BE2C (cell line): Measurements from ENCODE around the gene PDE7B.

Experiments
- DNase-seq: peaks from one replicate; pipeline ENCODE4 v3.0.0-alpha.2; 2020
- H3K27me3 ChIP-seq: fragments of 250-450 bp; sonication (Bioruptor Pico); 2 replicates; pipeline ENCODE4 v1.5.1; 2020; ENCODE audit warnings: mild to moderate bottlenecking
- H3K36me3 ChIP-seq: fragments of 250-450 bp; sonication (Bioruptor Pico); 2 replicates; pipeline ENCODE4 v1.5.1; 2020; ENCODE audit warnings: mild to moderate bottlenecking
- H3K4me1 ChIP-seq: fragments of 250-450 bp; sonication (Bioruptor Pico); 2 replicates; pipeline ENCODE4 v1.5.1; 2020
- H3K4me3 ChIP-seq: 2 replicates; pipeline ENCODE4 v1.5.1; 2011; ENCODE audit warnings: low read depth, low read length
- H3K9me3 ChIP-seq: fragments of 250-450 bp; sonication (Bioruptor Pico); 2 replicates; pipeline ENCODE4 v1.5.1; 2020
- TF ChIP-seq, protein P1 (sequence below): IDR thresholded peaks from 2 replicates; pipeline ENCODE4 v1.5.1; 2012; ENCODE audit warnings: mild to moderate bottlenecking, low read depth, low read length

PDE7B gene

DNA sequence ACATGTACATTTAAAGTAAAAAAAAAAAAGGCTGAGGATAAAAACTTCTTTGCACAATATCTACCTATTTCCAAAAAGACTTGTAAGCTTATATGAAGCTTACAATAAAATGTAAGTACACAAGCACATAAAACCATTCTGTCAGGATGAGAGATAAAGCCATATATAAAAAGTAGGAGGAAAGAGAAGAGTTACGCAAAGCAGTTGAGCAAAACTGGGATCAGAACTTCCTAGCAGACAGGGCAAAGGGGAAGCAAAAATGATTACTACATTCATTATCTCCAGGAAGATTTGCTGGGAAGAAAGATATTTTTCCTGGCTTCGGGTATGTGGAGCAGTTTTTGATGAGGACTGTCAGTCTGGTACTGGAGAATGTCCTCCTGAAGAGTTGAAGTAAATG is 200.5 kb downstream of the PDE7B start:
- no peaks in the 10 kb centered on the region for H3K27me3 ChIP-seq
- no peak overlapping the region for H3K4me3 ChIP-seq
- no peaks in the 10 kb centered on the region for H3K4me1 ChIP-seq
- no peaks in the 10 kb centered on the region for H3K9me3 ChIP-seq
- no peaks in the 10 kb centered on the region for H3K36me3 ChIP-seq
- TF ChIP-seq, protein P1, sequence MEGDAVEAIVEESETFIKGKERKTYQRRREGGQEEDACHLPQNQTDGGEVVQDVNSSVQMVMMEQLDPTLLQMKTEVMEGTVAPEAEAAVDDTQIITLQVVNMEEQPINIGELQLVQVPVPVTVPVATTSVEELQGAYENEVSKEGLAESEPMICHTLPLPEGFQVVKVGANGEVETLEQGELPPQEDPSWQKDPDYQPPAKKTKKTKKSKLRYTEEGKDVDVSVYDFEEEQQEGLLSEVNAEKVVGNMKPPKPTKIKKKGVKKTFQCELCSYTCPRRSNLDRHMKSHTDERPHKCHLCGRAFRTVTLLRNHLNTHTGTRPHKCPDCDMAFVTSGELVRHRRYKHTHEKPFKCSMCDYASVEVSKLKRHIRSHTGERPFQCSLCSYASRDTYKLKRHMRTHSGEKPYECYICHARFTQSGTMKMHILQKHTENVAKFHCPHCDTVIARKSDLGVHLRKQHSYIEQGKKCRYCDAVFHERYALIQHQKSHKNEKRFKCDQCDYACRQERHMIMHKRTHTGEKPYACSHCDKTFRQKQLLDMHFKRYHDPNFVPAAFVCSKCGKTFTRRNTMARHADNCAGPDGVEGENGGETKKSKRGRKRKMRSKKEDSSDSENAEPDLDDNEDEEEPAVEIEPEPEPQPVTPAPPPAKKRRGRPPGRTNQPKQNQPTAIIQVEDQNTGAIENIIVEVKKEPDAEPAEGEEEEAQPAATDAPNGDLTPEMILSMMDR = no peak
- DNase-seq = no peak

DNA sequence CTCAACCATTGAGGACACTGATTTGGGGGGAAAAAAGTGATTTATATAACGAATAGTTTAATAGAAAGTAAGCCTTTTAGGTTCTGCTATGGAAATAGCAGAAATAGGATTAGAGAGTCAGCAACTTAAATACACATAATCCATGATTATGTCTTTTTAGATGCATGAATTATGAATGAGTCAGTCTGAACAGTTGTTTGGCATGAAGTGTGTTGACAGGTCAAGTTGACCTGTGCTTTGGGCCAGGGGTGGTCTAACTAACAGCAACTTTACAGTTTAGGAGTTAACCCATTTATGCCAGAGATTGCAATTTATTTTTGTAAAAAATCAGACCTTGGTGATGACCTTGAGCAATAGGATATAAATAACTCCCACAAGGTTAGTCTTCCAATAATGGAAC is 207.4 kb downstream of the PDE7B start:
- TF ChIP-seq, protein P1 = no peak

DNA sequence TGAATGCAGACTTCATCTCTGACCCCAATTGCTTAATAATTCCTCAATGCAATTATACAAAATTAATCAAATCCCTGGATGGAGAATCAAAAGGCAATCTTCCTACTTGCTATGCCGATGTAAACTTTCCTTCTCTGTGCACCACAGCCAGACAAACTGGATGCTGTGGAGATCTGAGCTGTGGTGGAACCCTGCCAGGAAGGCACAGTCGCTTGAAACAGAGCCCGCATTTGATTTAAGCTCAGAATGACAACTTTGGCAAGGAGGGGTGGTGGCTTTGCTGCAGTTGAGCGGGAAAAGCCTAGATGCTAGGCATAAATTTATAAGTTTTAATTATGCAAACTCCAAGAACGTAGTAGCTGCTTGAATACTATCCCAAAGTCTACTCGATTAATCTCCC is 207.8 kb downstream of the PDE7B start:
- no peaks in the 10 kb centered on the region for H3K36me3 ChIP-seq
- no peaks in the 10 kb centered on the region for H3K9me3 ChIP-seq
- peak; percentile 25 for DNase-seq
- H3K4me3 ChIP-seq = no peak overlapping the region
- H3K27me3 ChIP-seq = no peaks in the 10 kb centered on the region
- TF ChIP-seq, protein P1 = no peak
- no peaks in the 10 kb centered on the region for H3K4me1 ChIP-seq

More for the DNA sequence above, 207.4 kb downstream of the PDE7B start:
- no peak for DNase-seq
- no peaks in the 10 kb centered on the region for H3K36me3 ChIP-seq
- no peaks in the 10 kb centered on the region for H3K9me3 ChIP-seq
- H3K4me1 ChIP-seq = no peaks in the 10 kb centered on the region
- H3K4me3 ChIP-seq = no peak overlapping the region
- H3K27me3 ChIP-seq = no peaks in the 10 kb centered on the region

DNA sequence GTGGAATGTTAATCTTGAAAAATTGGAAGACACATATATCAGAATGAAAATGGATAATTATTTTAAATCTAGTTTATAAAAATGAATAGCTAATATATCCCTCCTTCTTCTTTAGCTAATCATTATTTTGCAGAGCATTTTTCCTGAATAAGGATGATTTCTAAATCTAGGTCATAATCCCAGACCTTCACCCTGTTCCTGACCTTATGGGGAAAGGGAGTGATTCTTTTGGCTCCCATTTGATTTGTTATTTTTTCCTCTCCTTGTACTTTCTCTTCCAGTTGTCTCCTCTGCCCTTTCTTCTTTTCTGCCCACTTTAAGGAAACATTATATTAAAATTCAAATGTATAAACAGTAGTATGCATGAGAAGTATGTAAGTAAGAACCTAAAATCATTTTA is 208.6 kb downstream of the PDE7B start:
- TF ChIP-seq, protein P1 = no peak
- Histone ChIP-seq H3K36me3 (no peaks in the 10 kb centered on the region), H3K9me3 (no peaks in the 10 kb centered on the region), H3K4me3 (no peak overlapping the region), H3K4me1 (no peaks in the 10 kb centered on the region), H3K27me3 (no peaks in the 10 kb centered on the region)
- DNase-seq = no peak

DNA sequence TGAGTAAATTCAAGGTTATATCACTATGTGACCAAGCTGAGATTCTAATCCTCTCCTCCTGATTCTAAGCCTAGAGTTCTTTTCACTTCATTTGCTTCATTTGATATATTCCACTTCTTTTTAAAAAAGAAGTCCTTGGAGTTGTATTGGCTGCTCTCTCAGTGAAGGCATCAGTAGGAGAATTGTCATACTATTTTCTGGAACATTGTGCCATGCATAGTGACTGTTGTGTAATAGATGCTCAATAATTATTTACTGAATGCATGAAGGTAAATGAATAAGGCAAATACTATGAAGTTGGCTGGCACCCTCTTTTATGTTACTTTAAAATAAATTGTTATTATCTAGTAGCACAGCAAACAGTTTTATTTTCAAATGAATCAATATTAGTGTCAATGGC is 209.3 kb downstream of the PDE7B start:
- Histone ChIP-seq H3K9me3 (no peaks in the 10 kb centered on the region), H3K4me3 (no peak overlapping the region), H3K27me3 (no peaks in the 10 kb centered on the region), H3K36me3 (no peaks in the 10 kb centered on the region), H3K4me1 (no peaks in the 10 kb centered on the region)
- TF ChIP-seq, protein P1 = no peak
- no peak for DNase-seq

DNA sequence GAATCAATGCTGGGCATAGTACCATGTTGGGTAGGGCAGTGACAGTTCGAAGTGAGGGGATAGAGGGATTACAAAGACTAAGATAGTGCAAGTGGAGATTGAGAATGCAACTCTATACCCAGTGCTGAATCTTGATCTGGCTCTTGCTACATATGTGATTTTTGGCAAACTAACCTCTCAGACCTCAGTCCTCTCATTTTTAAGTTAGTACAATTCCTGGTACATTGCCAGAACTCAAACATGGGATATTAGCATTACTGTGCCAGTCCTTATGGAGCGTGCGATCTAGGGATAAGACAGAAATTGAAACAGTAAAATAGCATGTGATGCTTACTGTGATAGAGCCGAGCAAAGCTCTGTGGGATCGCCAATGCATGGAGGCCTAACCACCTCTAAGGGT is 210.2 kb downstream of the PDE7B start:
- no peaks in the 10 kb centered on the region for H3K9me3 ChIP-seq
- TF ChIP-seq, protein P1 = no peak
- H3K36me3 ChIP-seq = no peaks in the 10 kb centered on the region
- no peak for DNase-seq
- no peaks in the 10 kb centered on the region for H3K4me1 ChIP-seq
- no peak overlapping the region for H3K4me3 ChIP-seq
- H3K27me3 ChIP-seq = no peaks in the 10 kb centered on the region
